Heart left ventricle (tissue), 13 donors: ENCODE measurements around the gene SLC39A12.

Source experiments
- POLR2A ChIP-seq, 2 donors: fragments of 450-650 bp; IDR thresholded peaks; one replicate each; pipeline ENCODE4 v1.6.1; 2017; ENCODE audit warnings: antibody characterized with exemption in 2 of 2, mild to moderate bottlenecking in 2 of 2, moderate library complexity in 2 of 2
- TF ChIP-seq, protein P1 (sequence below), 12 donors: fragments of 200-600 bp; sonication (generic) in 4 of 12; IDR thresholded peaks; one replicate each; pipeline versions ENCODE4 v1.5.0 to v1.8.0; 2018 to 2022; ENCODE audit warnings: antibody characterized with exemption in 12 of 12, mild to moderate bottlenecking in 5 of 12
- donor health status: ischemic (EF 13 %, LVEDD 7.1; RV severe dilation, severe dysfunction).
- donor health status: DM: no; HTN: yes; CAD: no.
- donor health status: DM: no; HTN: no; CAD: no.
- donor health status: ischemic (EF 25% LVEDD 6.9; RV normal size, moderate dysfunction).
- donor health status: ischemic (EF 25% LVEDD 5.7; RV mildly dilated, moderate dysfunction).
- donor health status: ischemic (EF 35%, LVEDD 5.7; RV mildly dilated, moderate dysfunction).
- donor health status: nonischemic (EF 11% LVEDD 7.7; RV severe dilation, severe dysfunction).
- donor health status: DM: yes; HTN: yes; CAD: no.
- donor health status: PGD.
- donor health status: ischemic (EF 29% LVEDD 5.4; RV normal size, mild dysfunction).
- donor health status: nonischemic (EF 23%, LVEDD 6.1; RV moderate dilation, normal function).

DNA sequence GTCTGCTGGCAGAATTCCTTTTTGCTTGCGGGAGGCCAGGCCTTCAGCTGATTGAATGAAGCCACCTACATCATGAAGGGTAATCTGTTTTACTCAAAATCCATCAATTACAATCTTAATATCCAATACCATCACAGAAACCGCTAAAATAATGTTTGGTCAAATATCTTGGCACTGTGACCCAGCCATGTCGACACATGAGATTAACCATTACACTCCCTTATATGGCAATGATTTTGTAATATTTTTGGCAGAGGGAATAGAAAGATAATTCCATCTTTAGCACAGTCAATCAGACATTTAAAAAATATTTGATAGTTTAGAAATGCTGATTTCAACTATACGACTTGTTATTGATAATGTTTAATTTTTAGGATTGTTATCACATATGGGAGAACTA lies 36.5 kb upstream of the SLC39A12 start:
- TF ChIP-seq, protein P1, sequence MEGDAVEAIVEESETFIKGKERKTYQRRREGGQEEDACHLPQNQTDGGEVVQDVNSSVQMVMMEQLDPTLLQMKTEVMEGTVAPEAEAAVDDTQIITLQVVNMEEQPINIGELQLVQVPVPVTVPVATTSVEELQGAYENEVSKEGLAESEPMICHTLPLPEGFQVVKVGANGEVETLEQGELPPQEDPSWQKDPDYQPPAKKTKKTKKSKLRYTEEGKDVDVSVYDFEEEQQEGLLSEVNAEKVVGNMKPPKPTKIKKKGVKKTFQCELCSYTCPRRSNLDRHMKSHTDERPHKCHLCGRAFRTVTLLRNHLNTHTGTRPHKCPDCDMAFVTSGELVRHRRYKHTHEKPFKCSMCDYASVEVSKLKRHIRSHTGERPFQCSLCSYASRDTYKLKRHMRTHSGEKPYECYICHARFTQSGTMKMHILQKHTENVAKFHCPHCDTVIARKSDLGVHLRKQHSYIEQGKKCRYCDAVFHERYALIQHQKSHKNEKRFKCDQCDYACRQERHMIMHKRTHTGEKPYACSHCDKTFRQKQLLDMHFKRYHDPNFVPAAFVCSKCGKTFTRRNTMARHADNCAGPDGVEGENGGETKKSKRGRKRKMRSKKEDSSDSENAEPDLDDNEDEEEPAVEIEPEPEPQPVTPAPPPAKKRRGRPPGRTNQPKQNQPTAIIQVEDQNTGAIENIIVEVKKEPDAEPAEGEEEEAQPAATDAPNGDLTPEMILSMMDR (IDR thresholded peaks at IDR 0.05) = no peak
- TF ChIP-seq POLR2A (IDR thresholded peaks at IDR 0.05) = no peak
